Endothelial cell of umbilical vein (primary cell): ENCODE results near the gene KRT79. TPM values are rescaled to one million over a fixed set of nuclear protein-coding genes. Genes with fewer than 3 reads are reported as not detected.

Experiments
- BruUV-seq: library from RNA; stranded (reverse); fragments of 400-500 nt; replicated peaks from 2 replicates; lab custom pipeline; 2021; lab: Mats Ljungman, UMichigan
- CTCF ChIA-PET: fragments of 300-600, 350-600 bp; sonication (Branson Sonifier 250); formaldehyde crosslinking; loops from one replicate; lab custom pipeline; 2021; ENCODE audit warnings: antibody characterized with exemption, inconsistent platforms; lab: Charles Lee
- POLR2A ChIA-PET: fragments of 300-600, 350-600 bp; sonication (Branson Sonifier 250); formaldehyde crosslinking; loops from one replicate; lab custom pipeline; 2021; ENCODE audit warnings: antibody characterized with exemption, inconsistent platforms; lab: Charles Lee
- DNase-seq: peaks from one replicate; pipeline ENCODE4 v3.0.0-alpha.2; 2011; ENCODE audit warnings: low read depth, low spot score
- FAIRE-seq: peaks from 2 replicates; lab custom pipeline; 2011; peaks lifted over from hg19 to GRCh38; lab: Jason Lieb, UNC
- H2AFZ ChIP-seq: 2 replicates; pipeline ENCODE4 v1.6.0; 2012; ENCODE audit warnings: low read depth, low read length, control low read depth, inconsistent platforms
- H3K27ac ChIP-seq: 2 replicates; pipeline ENCODE4 v1.5.1; 2011; ENCODE audit warnings: low read depth, mild to moderate bottlenecking, control low read depth, low read length, moderate library complexity; ENCODE audit not compliant: insufficient read depth
- H3K27me3 ChIP-seq, 2 experiments: 2 replicates each; pipeline versions ENCODE4 v1.6.0 to v1.6.1; 2011; ENCODE audit warnings: low read length in 2 of 2, mixed read lengths in 1 of 2; ENCODE audit not compliant: control insufficient read depth in 2 of 2, insufficient read depth in 2 of 2
- H3K36me3 ChIP-seq, 2 experiments: 2 replicates in 1 of 2; 3 replicates in 1 of 2; pipeline ENCODE4 v1.5.1; 2011; ENCODE audit warnings: low read length in 2 of 2, mild to moderate bottlenecking in 1 of 2, moderate library complexity in 1 of 2; ENCODE audit not compliant: control insufficient read depth in 2 of 2, insufficient read depth in 2 of 2; ENCODE audit errors: extremely low read depth in 1 of 2
- H3K4me1 ChIP-seq: 3 replicates; pipeline ENCODE4 v1.5.1; 2011; ENCODE audit warnings: mild to moderate bottlenecking, low read length; ENCODE audit not compliant: control insufficient read depth, insufficient read depth; ENCODE audit errors: extremely low read depth
- H3K4me2 ChIP-seq: 2 replicates; pipeline ENCODE4 v1.6.1; 2011; ENCODE audit warnings: low read length, control low read depth, mixed read lengths; ENCODE audit not compliant: insufficient read depth
- H3K4me3 ChIP-seq, 3 experiments: fragments of 200-600 bp in 1 of 3; sonication (generic), shearing (Covaris generic) in 1 of 3; replicated peaks in 1 of 3; 2 replicates each; pipeline ENCODE4 v1.5.1; 2011 to 2016; ENCODE audit warnings: control low read depth in 3 of 3, low read length in 3 of 3, mild to moderate bottlenecking in 2 of 3, inconsistent platforms in 1 of 3, low read depth in 1 of 3, moderate library complexity in 1 of 3; ENCODE audit not compliant: insufficient read depth in 1 of 3
- H3K79me2 ChIP-seq: 2 replicates; pipeline ENCODE4 v1.6.0; 2012; ENCODE audit warnings: low read length, inconsistent platforms; ENCODE audit not compliant: control insufficient read depth, insufficient read depth
- H3K9ac ChIP-seq: replicated peaks from 2 replicates; pipeline ENCODE3; 2011; ENCODE audit warnings: low read length, control low read depth; ENCODE audit not compliant: insufficient read depth; ENCODE audit errors: extremely low read depth
- H3K9me1 ChIP-seq: replicated peaks from 3 replicates; pipeline ENCODE4 v1.6.0; 2011; ENCODE audit warnings: mild to moderate bottlenecking, low read length; ENCODE audit not compliant: control insufficient read depth, insufficient read depth; ENCODE audit errors: extremely low read depth
- H3K9me3 ChIP-seq: replicated peaks from 2 replicates; pipeline ENCODE4 v1.5.1; 2012; ENCODE audit warnings: low read length, inconsistent platforms; ENCODE audit not compliant: control insufficient read depth, insufficient read depth
- H4K20me1 ChIP-seq: replicated peaks from 2 replicates; pipeline ENCODE3; 2011; ENCODE audit warnings: mild to moderate bottlenecking, low read length; ENCODE audit not compliant: control insufficient read depth, insufficient read depth; ENCODE audit errors: extremely low read depth
- CTCF ChIP-seq, 2 donors: IDR thresholded peaks; 1 replicate in 1 of 2; 2 replicates in 1 of 2; pipeline ENCODE4 v1.5.1; 2011; ENCODE audit warnings: low read length in 2 of 2, mild to moderate bottlenecking in 2 of 2, moderate library complexity in 2 of 2, control low read depth in 1 of 2, inconsistent platforms in 1 of 2, low read depth in 1 of 2; ENCODE audit not compliant: insufficient read depth in 1 of 2; ENCODE audit errors: extremely low read depth in 1 of 2
- EZH2 ChIP-seq: IDR thresholded peaks from 2 replicates; pipeline ENCODE4 v1.6.1; 2012; ENCODE audit warnings: borderline replicate concordance, low read depth, mild to moderate bottlenecking, moderate library complexity, low read length, inconsistent platforms; ENCODE audit not compliant: severe bottlenecking
- GATA2 ChIP-seq: IDR thresholded peaks from 2 replicates; pipeline ENCODE4 v1.7.0; 2011; ENCODE audit warnings: low read depth, mild to moderate bottlenecking, moderate library complexity, mixed read lengths, low read length; ENCODE audit not compliant: insufficient read length, insufficient read depth
- POLR2A ChIP-seq: IDR thresholded peaks from 2 replicates; pipeline ENCODE4 v1.6.1; 2012; ENCODE audit warnings: low read depth, mild to moderate bottlenecking, control low read depth, low read length
- POLR2AphosphoS5 ChIP-seq: IDR thresholded peaks from 2 replicates; pipeline ENCODE4 v1.6.1; 2012; ENCODE audit warnings: low read depth, mild to moderate bottlenecking, control low read depth, low read length, moderate library complexity; ENCODE audit not compliant: insufficient read depth
- dilution Hi-C: fragments of 300-500 bp; cut with MboI; formaldehyde crosslinking; loops from one replicate; pipeline ENCODE4 v1.15.0; 2019; ENCODE audit warnings: low sequenced_read_pairs; ENCODE audit not compliant: extremely low pct_ligation_motif_present
- intact Hi-C: fragments of 100-400 bp; cut with micrococcal nuclease; formaldehyde crosslinking; loops from one replicate; pipeline ENCODE4 v1.10.0; 2022
- polyA plus RNA-seq, 4 experiments: library from polyadenylated mRNA; depleted of rRNA in 3 of 4; stranded (reverse) in 3 of 4; unstranded in 1 of 4; fragments of >200 nt; gene quantifications; 2 replicates each; pipeline versions ENCODE4 v1.2.1 to v1.2.3, GENCODE V29; 2011 to 2012; ENCODE audit warnings: missing spikeins in 1 of 4
- total RNA-seq: library from RNA; stranded (reverse); gene quantifications from 2 replicates; pipeline ENCODE4 v1.2.3, GENCODE V29; 2021

The KRT79 gene
- total and polyA plus RNA-seq, 2 donors (not counting 3 experiments of a cell fraction or from before 2014, with no cell fraction given), result not detected

- Histone ChIP-seq H3K9me3 (no peaks in the 10 kb centered on the region), H3K27me3 (peaks cover 0 to 1% of the 10 kb centered on the region in 2 experiments), H3K4me1 (no peaks in the 10 kb centered on the region), H3K4me3 (no peak overlapping the region), H3K4me2 (no peak overlapping the region), H3K9ac (no peak overlapping the region), H2AFZ (no peak overlapping the region), H3K79me2 (no peaks in the 10 kb centered on the region), H3K36me3 (no peaks in the 10 kb centered on the region), H3K27ac (no peak overlapping the region), H4K20me1 (no peaks in the 10 kb centered on the region), H3K9me1 (no peaks in the 10 kb centered on the region)
- no TSS peak for BruUV-seq
- intact Hi-C loops, result loop anchor here (5.0 kb wide), 1 partner anchor 529 kb away; the partner anchor contains the start of gene KRT81
- TF ChIP-seq CTCF (IDR thresholded peaks at IDR 0.05; ENCODE audit: extremely low read depth in 1 of 2, insufficient read depth in 1 of 2, low read depth in 1 of 2, low read length in 2 of 2) (no peak), POLR2AphosphoS5 (no peak), POLR2A (no peak), GATA2 (no peak), EZH2 (no peak)
- POLR2A ChIA-PET, result no interaction called here
- dilution Hi-C loops, result no loop called here
- CTCF ChIA-PET, result interaction anchor here (1.3 to 1.9 kb wide), 2 partner anchors 44 to 49 kb away, joined by 3 to 5 read pairs; no protein-coding TSS in a partner anchor
- DNase-seq, result no peak
- no peak for FAIRE-seq
These were observed 12.9 kb downstream of the KRT79 start for GRCh38 chr12:52821071-52821730.
